OCI-LY1 (cell line): ENCODE data around the gene CABYR.

ENCODE experiments used
- H2AFZ ChIP-seq: fragments of 200-600 bp; sonication (generic), shearing (Covaris generic); 2 replicates; pipeline ENCODE4 v1.6.0; 2014; ENCODE audit warnings: antibody characterized with exemption, mild to moderate bottlenecking, low read length
- H3F3A ChIP-seq: fragments of 200-600 bp; sonication (generic), shearing (Covaris generic); 2 replicates; pipeline ENCODE4 v1.6.0; 2014; ENCODE audit warnings: mild to moderate bottlenecking, antibody characterized with exemption, low read length, moderate library complexity; ENCODE audit not compliant: insufficient read depth
- H3K27ac ChIP-seq: fragments of 200-600 bp; sonication (generic); 2 replicates; pipeline ENCODE4 v1.5.1; 2014; ENCODE audit warnings: low read length, mixed run types, mild to moderate bottlenecking, low read depth; ENCODE audit not compliant: poor library complexity, severe bottlenecking
- H3K27me3 ChIP-seq: fragments of 200-600 bp; sonication (generic); 2 replicates; pipeline ENCODE4 v1.6.0; 2014; ENCODE audit warnings: antibody characterized with exemption, mild to moderate bottlenecking, low read length, moderate library complexity; ENCODE audit not compliant: insufficient read depth
- H3K36me3 ChIP-seq: fragments of 200-600 bp; sonication (generic); 2 replicates; pipeline ENCODE4 v1.6.1; 2014; ENCODE audit warnings: mild to moderate bottlenecking, antibody characterized with exemption, low read length, moderate library complexity, mixed read lengths; ENCODE audit not compliant: insufficient read depth
- H3K4me1 ChIP-seq: fragments of 200-600 bp; sonication (generic); 2 replicates; pipeline ENCODE4 v1.5.1; 2014; ENCODE audit warnings: mild to moderate bottlenecking, low read length, moderate library complexity; ENCODE audit not compliant: insufficient read depth, severe bottlenecking
- H3K4me2 ChIP-seq: fragments of 200-600 bp; sonication (generic), shearing (Covaris generic); 2 replicates; pipeline ENCODE4 v1.6.1; 2014; ENCODE audit warnings: low read length
- H3K4me3 ChIP-seq: fragments of 200-600 bp; sonication (generic); 2 replicates; pipeline ENCODE4 v1.5.1; 2014; ENCODE audit warnings: low read length, low read depth, mild to moderate bottlenecking, mixed read lengths; ENCODE audit not compliant: poor library complexity, severe bottlenecking
- H3K79me2 ChIP-seq: fragments of 200-600 bp; shearing (Covaris generic); 2 replicates; pipeline ENCODE4 v1.6.1; 2016; ENCODE audit warnings: mixed run types, low read length, mixed read lengths; ENCODE audit not compliant: insufficient read depth
- H3K9ac ChIP-seq: fragments of 200-600 bp; sonication (generic), shearing (Covaris generic); 2 replicates; pipeline ENCODE4 v1.6.1; 2014; ENCODE audit warnings: mild to moderate bottlenecking, low read length, mixed read lengths
- H3K9me2 ChIP-seq: fragments of 200-600 bp; sonication (generic), shearing (Covaris generic); 2 replicates; pipeline ENCODE4 v1.6.1; 2014; ENCODE audit warnings: low read depth, mild to moderate bottlenecking, low read length, mixed read lengths
- H3K9me3 ChIP-seq: fragments of 200-600 bp; shearing (Covaris generic); 2 replicates; pipeline ENCODE4 v1.6.1; 2014; ENCODE audit warnings: low read length, mixed read lengths
- H4K20me1 ChIP-seq: fragments of 200-600 bp; sonication (generic), shearing (Covaris generic); 2 replicates; pipeline ENCODE4 v1.6.0; 2016; ENCODE audit warnings: mild to moderate bottlenecking, low read length; ENCODE audit not compliant: insufficient read depth
- CTCF ChIP-seq: fragments of 200-600 bp; sonication (generic), shearing (Covaris generic); IDR thresholded peaks from 2 replicates; pipeline ENCODE4 v1.5.1; 2017; ENCODE audit warnings: mild to moderate bottlenecking, antibody characterized with exemption, low read length, moderate library complexity, mixed read lengths
- EZH2 ChIP-seq: fragments of 200-600 bp; sonication (generic), shearing (Covaris generic); IDR thresholded peaks from 2 replicates; pipeline ENCODE4 v1.8.0; 2017; ENCODE audit warnings: borderline replicate concordance, mixed run types, mild to moderate bottlenecking, antibody characterized with exemption, low read length, moderate library complexity, mixed read lengths

Gene CABYR

GRCh38 chr18:24138789-24139616 lies at the start of gene CABYR:
CABYR (plus strand) TSS chr18:24139062; CDS start chr18:24143115, 4,053 bp downstream.
- no peaks in the 10 kb centered on the region for H3F3A ChIP-seq
- H3K27ac ChIP-seq, result no peak within 1 kb of the TSS
- H3K27me3 ChIP-seq, result peaks cover 3% of the 10 kb centered on the region; the same call in 1 of the 2 replicates
- TF ChIP-seq CTCF (no peak), EZH2 (no peak)
- H3K4me1 ChIP-seq, result no peaks in the 10 kb centered on the region
- H3K9ac ChIP-seq, result no peak within 1 kb of the TSS
- H3K9me2 ChIP-seq, result no peaks in the 10 kb centered on the region
- H3K4me3 ChIP-seq, result peak within 1 kb of the TSS; percentile 21
- H3K36me3 ChIP-seq, result no peaks in the 10 kb centered on the region
- no peaks in the 10 kb centered on the region for H3K79me2 ChIP-seq
- peak within 1 kb of the TSS; percentile 33 for H3K4me2 ChIP-seq
- no peak within 1 kb of the TSS for H2AFZ ChIP-seq
- no peaks in the 10 kb centered on the region for H3K9me3 ChIP-seq
- H4K20me1 ChIP-seq, result no peaks in the 10 kb centered on the region

DNA sequence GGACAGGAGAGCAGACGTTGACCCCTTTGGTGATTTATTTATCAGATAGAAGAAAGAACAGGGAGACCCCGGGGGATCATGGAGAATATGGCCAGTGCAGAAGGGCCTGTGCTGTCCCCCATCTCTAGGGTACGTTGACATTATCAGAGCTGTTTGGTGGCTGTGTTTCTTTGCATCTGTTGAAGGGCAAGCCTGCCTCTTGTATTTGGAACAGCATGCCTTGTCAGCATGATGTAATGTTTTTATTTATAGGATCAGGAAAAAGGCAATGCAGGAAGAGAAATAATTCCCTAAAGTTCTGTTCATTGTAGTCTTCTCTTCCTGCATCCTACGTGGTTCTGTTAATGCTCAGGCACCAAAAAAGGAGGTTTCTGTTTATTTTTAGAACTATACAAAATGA lies 49.8 kb upstream of the CABYR start:
- no peaks in the 10 kb centered on the region for H3K27me3 ChIP-seq
- TF ChIP-seq EZH2 (no peak), CTCF (no peak)
- H3K4me1 ChIP-seq, result no peaks in the 10 kb centered on the region
- no peaks in the 10 kb centered on the region for H3F3A ChIP-seq
- H3K79me2 ChIP-seq, result no peaks in the 10 kb centered on the region
- H3K4me2 ChIP-seq, result no peak overlapping the region
- H3K27ac ChIP-seq, result no peak overlapping the region
- no peak overlapping the region for H2AFZ ChIP-seq
- no peaks in the 10 kb centered on the region for H3K36me3 ChIP-seq
- H3K9me3 ChIP-seq, result no peaks in the 10 kb centered on the region
- H4K20me1 ChIP-seq, result no peaks in the 10 kb centered on the region
- H3K9ac ChIP-seq, result no peak overlapping the region
- H3K4me3 ChIP-seq, result no peak overlapping the region
- H3K9me2 ChIP-seq, result no peaks in the 10 kb centered on the region

DNA sequence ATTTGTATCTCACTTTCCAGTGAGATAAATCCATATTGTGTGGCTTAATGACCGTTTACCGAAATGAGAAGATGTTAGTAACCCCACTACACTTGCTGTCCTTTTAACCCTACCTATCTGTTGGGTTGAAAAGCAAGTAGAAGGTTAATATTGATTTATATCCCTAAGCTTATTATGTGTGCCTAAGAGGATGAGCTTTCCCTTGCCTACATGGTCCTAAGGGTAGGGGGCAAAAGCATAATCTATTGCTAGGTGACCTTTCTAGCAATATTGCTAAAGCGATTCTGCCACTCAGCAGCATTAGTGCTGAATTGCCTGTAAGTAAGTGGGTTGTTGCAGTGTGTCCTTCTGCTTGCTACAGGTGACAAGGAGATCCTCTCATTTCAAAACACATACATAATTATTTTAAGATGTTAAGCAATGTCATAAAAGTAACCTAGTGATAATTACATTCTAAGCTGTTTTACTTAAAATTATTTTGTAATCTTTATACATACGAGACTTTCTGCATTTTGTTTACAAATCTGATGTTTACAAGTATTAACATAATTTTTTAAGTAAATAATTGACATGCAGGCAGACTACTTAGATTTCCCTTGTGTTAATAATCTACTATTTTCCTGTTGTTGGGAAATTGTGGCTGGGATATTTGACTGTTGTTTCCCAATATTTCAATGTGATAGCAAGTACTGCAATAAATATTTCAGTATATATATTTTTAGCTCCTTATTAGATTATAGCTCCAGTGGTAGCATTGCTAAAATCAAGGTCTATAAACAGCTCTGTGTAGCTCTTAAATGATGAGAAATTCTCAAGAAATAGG lies 49.1 kb upstream of the CABYR start:
- no peaks in the 10 kb centered on the region for H3F3A ChIP-seq
- H3K9ac ChIP-seq, result no peak overlapping the region
- H3K79me2 ChIP-seq, result no peaks in the 10 kb centered on the region
- no peaks in the 10 kb centered on the region for H3K27me3 ChIP-seq
- H3K27ac ChIP-seq, result no peak overlapping the region
- no peaks in the 10 kb centered on the region for H3K9me3 ChIP-seq
- no peak overlapping the region for H3K4me2 ChIP-seq
- H3K4me1 ChIP-seq, result no peaks in the 10 kb centered on the region
- no peak overlapping the region for H3K4me3 ChIP-seq
- no peaks in the 10 kb centered on the region for H3K9me2 ChIP-seq
- TF ChIP-seq EZH2 (no peak), CTCF (no peak)
- no peaks in the 10 kb centered on the region for H3K36me3 ChIP-seq
- H4K20me1 ChIP-seq, result no peaks in the 10 kb centered on the region
- no peak overlapping the region for H2AFZ ChIP-seq
